ENCODE results near the gene PIM1. TPM values are rescaled to one million over a fixed set of nuclear protein-coding genes. Genes with fewer than 3 reads are reported as not detected.
A peak's percentile ranks its signal among the peaks of the same experiment; 100 is the strongest.

Gene PIM1
- total and polyA plus RNA-seq, 9 of the 15 experiments (the other 6 are each of a cell fraction or from before 2014, with no cell fraction given) = 19.0 to 789 (median 212) TPM

DNA sequence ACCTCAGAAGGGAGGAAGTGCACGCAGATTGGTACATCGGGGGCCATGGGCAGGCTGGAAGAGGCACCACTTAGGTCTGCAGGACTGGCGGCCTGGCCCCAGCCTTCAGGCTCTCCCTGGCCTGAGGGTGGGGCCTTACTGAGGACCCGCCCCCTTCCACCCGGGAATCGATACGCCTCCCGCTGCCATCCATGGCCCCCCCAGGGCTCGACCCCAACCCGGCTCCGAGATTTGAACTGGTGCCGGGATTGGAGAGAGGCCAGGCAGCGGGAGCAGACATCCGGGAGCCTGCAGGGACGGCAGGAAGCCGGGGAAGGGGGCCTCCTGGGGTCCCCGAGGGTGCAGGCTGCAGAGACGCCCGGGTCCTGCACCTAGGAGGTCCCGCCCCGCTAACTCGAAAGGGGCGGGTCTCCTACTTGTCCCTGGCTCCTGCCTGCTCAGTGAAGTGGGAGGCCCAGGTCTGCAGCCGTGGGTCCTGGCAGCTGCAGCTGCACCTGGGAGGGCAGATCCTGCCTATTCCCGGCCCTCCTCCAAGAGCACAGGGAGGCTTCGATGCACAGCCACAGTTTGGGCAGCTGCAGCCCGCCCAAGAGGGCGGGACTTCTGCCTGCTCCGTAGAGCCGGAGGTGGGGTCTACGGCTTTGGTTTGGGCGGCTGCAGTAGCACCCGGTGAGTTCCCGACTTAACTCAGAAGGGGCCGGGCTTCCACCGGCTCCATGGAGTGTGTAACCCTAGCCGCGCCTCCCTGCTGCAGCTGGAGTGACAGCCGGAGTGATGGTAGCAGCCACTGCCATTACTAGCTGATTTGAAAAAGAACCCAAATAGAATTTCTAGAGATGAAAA is 52.4 kb downstream of the PIM1 start (continued):
- no peak for TF ChIP-seq ZNF217 (CRISPR knock-in tag; IDR thresholded peaks at IDR 0.05)
- no peak for TF ChIP-seq PURB (CRISPR knock-in tag; IDR thresholded peaks at IDR 0.05; ENCODE audit: low read depth)
- TF ChIP-seq ZBTB34 (CRISPR knock-in tag; IDR thresholded peaks at IDR 0.05) = no peak
- TF ChIP-seq EP300 (IDR thresholded peaks at IDR 0.05; ENCODE audit: low read length) = no peak; the same call in 1 of the 2 replicates
- TF ChIP-seq, protein P1, sequence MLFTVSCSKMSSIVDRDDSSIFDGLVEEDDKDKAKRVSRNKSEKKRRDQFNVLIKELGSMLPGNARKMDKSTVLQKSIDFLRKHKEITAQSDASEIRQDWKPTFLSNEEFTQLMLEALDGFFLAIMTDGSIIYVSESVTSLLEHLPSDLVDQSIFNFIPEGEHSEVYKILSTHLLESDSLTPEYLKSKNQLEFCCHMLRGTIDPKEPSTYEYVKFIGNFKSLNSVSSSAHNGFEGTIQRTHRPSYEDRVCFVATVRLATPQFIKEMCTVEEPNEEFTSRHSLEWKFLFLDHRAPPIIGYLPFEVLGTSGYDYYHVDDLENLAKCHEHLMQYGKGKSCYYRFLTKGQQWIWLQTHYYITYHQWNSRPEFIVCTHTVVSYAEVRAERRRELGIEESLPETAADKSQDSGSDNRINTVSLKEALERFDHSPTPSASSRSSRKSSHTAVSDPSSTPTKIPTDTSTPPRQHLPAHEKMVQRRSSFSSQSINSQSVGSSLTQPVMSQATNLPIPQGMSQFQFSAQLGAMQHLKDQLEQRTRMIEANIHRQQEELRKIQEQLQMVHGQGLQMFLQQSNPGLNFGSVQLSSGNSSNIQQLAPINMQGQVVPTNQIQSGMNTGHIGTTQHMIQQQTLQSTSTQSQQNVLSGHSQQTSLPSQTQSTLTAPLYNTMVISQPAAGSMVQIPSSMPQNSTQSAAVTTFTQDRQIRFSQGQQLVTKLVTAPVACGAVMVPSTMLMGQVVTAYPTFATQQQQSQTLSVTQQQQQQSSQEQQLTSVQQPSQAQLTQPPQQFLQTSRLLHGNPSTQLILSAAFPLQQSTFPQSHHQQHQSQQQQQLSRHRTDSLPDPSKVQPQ (CRISPR knock-in tag; IDR thresholded peaks at IDR 0.05; ENCODE audit: borderline replicate concordance) = no peak
- TF ChIP-seq ZKSCAN3 (CRISPR knock-in tag; IDR thresholded peaks at IDR 0.05) = no peak
- TF ChIP-seq CBFB (CRISPR knock-in tag; IDR thresholded peaks at IDR 0.05) = peak; percentile 66; the same call in 1 of the 2 replicates
- TF ChIP-seq ZNF431 (CRISPR knock-in tag; IDR thresholded peaks at IDR 0.05) = no peak
- TF ChIP-seq, protein P2, sequence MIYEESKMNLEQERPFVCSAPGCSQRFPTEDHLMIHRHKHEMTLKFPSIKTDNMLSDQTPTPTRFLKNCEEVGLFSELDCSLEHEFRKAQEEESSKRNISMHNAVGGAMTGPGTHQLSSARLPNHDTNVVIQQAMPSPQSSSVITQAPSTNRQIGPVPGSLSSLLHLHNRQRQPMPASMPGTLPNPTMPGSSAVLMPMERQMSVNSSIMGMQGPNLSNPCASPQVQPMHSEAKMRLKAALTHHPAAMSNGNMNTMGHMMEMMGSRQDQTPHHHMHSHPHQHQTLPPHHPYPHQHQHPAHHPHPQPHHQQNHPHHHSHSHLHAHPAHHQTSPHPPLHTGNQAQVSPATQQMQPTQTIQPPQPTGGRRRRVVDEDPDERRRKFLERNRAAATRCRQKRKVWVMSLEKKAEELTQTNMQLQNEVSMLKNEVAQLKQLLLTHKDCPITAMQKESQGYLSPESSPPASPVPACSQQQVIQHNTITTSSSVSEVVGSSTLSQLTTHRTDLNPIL (CRISPR knock-in tag; IDR thresholded peaks at IDR 0.05) = no peak
- TF ChIP-seq BRF1 (IDR thresholded peaks at IDR 0.05; ENCODE audit: borderline replicate concordance, extremely low read depth, insufficient read length) = no peak
- TF ChIP-seq ZNF354B (CRISPR knock-in tag; IDR thresholded peaks at IDR 0.05) = no peak
- TF ChIP-seq RBM15 (IDR thresholded peaks at IDR 0.05; ENCODE audit: insufficient read depth, low read length) = no peak
- peak; percentile 75; the same call in 1 of the 2 replicates for TF ChIP-seq E2F1 (CRISPR knock-in tag; IDR thresholded peaks at IDR 0.05)
- TF ChIP-seq HNRNPLL (IDR thresholded peaks at IDR 0.05; ENCODE audit: low read depth, low read length, poor library complexity, severe bottlenecking) = peak; percentile 60
- TF ChIP-seq MCM7 (IDR thresholded peaks at IDR 0.05) = no peak
- TF ChIP-seq MECOM (CRISPR knock-in tag; IDR thresholded peaks at IDR 0.05) = no peak
- no peak for TF ChIP-seq ZNF133 (CRISPR knock-in tag; IDR thresholded peaks at IDR 0.05)
- no peak for TF ChIP-seq CREB1 (IDR thresholded peaks at IDR 0.05)
- peak; percentile 38; the same call in 1 of the 2 replicates for TF ChIP-seq CREB1 (CRISPR knock-in tag; IDR thresholded peaks at IDR 0.05)
- no peak for TF ChIP-seq ZNF140 (CRISPR knock-in tag; IDR thresholded peaks at IDR 0.05)
- no peak for TF ChIP-seq RFX5 (IDR thresholded peaks at IDR 0.05; ENCODE audit: low read depth, low read length)
- no peak for TF ChIP-seq ZNF324 (CRISPR knock-in tag; IDR thresholded peaks at IDR 0.05)
- no peak for TF ChIP-seq ZNF184 (CRISPR knock-in tag; IDR thresholded peaks at IDR 0.05)
